SK-N-SH treated with all-trans-retinoic acid at 6 μM for 48 hours (cell line): Measurements from ENCODE around the gene ERCC2.

Experiments used
- ATAC-seq: fragments of 200-7000 bp; cut with Tn5 transposase; 3 replicates; pipeline ENCODE4 v1.9.1; 2020; ENCODE audit warnings: mild to moderate bottlenecking, moderate library complexity
- ARNTL ChIP-seq: fragments of 450-650 bp; formaldehyde crosslinking; IDR thresholded peaks from 2 replicates; pipeline ENCODE4 v1.5.0; 2020; ENCODE audit warnings: low read depth, mild to moderate bottlenecking, moderate library complexity, borderline replicate concordance
- BACH2 ChIP-seq: fragments of 250-450 bp; sonication (Bioruptor Pico); IDR thresholded peaks from 2 replicates; pipeline ENCODE4 v1.9.0; 2021; ENCODE audit warnings: mild to moderate bottlenecking, borderline replicate concordance
- CSDC2 ChIP-seq: fragments of 250-450 bp; sonication (Bioruptor Pico); IDR thresholded peaks from 2 replicates; pipeline ENCODE4 v1.5.0; 2020; ENCODE audit warnings: mild to moderate bottlenecking, moderate library complexity
- CSRNP3 ChIP-seq: fragments of 250-450 bp; sonication (Bioruptor Pico); IDR thresholded peaks from 2 replicates; pipeline ENCODE4 v1.5.1; 2021; ENCODE audit warnings: mild to moderate bottlenecking, moderate library complexity
- ESRRG ChIP-seq: fragments of 250-450 bp; sonication (Bioruptor Pico); IDR thresholded peaks from 2 replicates; pipeline ENCODE4 v1.6.1; 2021; ENCODE audit warnings: mild to moderate bottlenecking
- GLIS3 ChIP-seq: fragments of 250-450 bp; sonication (Bioruptor Pico); IDR thresholded peaks from 2 replicates; pipeline ENCODE4 v1.5.0; 2020; ENCODE audit warnings: mild to moderate bottlenecking, moderate library complexity
- ISL1 ChIP-seq: fragments of 250-450 bp; sonication (Bioruptor Pico); IDR thresholded peaks from 2 replicates; pipeline ENCODE4 v2.1.2; 2022; ENCODE audit warnings: mild to moderate bottlenecking, moderate library complexity
- OSR1 ChIP-seq: fragments of 250-450 bp; sonication (Bioruptor Pico); IDR thresholded peaks from 2 replicates; pipeline ENCODE4 v1.8.0; 2022; ENCODE audit warnings: moderate library complexity, mild to moderate bottlenecking, inconsistent platforms
- PPARA ChIP-seq: fragments of 250-450 bp; sonication (Bioruptor Pico); IDR thresholded peaks from 2 replicates; pipeline ENCODE4 v1.5.0; 2020; ENCODE audit warnings: mild to moderate bottlenecking, borderline replicate concordance
- RARB ChIP-seq: fragments of 250-450 bp; sonication (Bioruptor Pico); IDR thresholded peaks from 2 replicates; pipeline ENCODE4 v1.8.0; 2021; ENCODE audit warnings: mild to moderate bottlenecking, moderate library complexity
- SNAI2 ChIP-seq: fragments of 250-450 bp; sonication (Bioruptor Pico); IDR thresholded peaks from 2 replicates; pipeline ENCODE4 v1.5.0; 2020; ENCODE audit warnings: mild to moderate bottlenecking, moderate library complexity
- TCF4 ChIP-seq: fragments of 250-450 bp; sonication (Bioruptor Pico); IDR thresholded peaks from 2 replicates; pipeline ENCODE4 v1.8.0; 2021; ENCODE audit warnings: mild to moderate bottlenecking, moderate library complexity, borderline replicate concordance
- TOX ChIP-seq: fragments of 250-450 bp; sonication (Bioruptor Pico); IDR thresholded peaks from 2 replicates; pipeline ENCODE4 v1.8.0; 2021; ENCODE audit warnings: mild to moderate bottlenecking, moderate library complexity, borderline replicate concordance
- ZFP3 ChIP-seq: fragments of 250-450 bp; sonication (Bioruptor Pico); IDR thresholded peaks from 2 replicates; pipeline ENCODE4 v1.5.0; 2020; ENCODE audit warnings: mild to moderate bottlenecking, moderate library complexity
- ZFP30 ChIP-seq: fragments of 450-650 bp; formaldehyde crosslinking; IDR thresholded peaks from 2 replicates; pipeline ENCODE4 v1.5.0; 2022; ENCODE audit warnings: mild to moderate bottlenecking, moderate library complexity
- ZNF565 ChIP-seq: fragments of 450-650 bp; formaldehyde crosslinking; conservative IDR thresholded peaks from 2 replicates; pipeline ENCODE4 v1.5.0; 2020; ENCODE audit warnings: low read depth, mild to moderate bottlenecking, moderate library complexity
- ZNF70 ChIP-seq: fragments of 450-650 bp; formaldehyde crosslinking; IDR thresholded peaks from 2 replicates; pipeline ENCODE4 v1.5.0; 2020; ENCODE audit warnings: mild to moderate bottlenecking, moderate library complexity
- TF ChIP-seq, protein P1 (sequence below): fragments of 250-450 bp; sonication (Bioruptor Pico); IDR thresholded peaks from 2 replicates; pipeline ENCODE4 v1.5.1; 2020; ENCODE audit warnings: low read depth, mild to moderate bottlenecking, moderate library complexity
- TF ChIP-seq, protein P2 (sequence below): fragments of 250-450 bp; sonication (Bioruptor Pico); IDR thresholded peaks from 2 replicates; pipeline ENCODE4 v1.8.0; 2020; ENCODE audit warnings: mild to moderate bottlenecking, moderate library complexity, borderline replicate concordance
- TF ChIP-seq, protein P3 (sequence below): fragments of 250-450 bp; sonication (Bioruptor Pico); IDR thresholded peaks from 2 replicates; pipeline ENCODE4 v1.5.0; 2020; ENCODE audit warnings: mild to moderate bottlenecking, moderate library complexity
- TF ChIP-seq, protein P4 (sequence below): fragments of 250-450 bp; sonication (Bioruptor Pico); IDR thresholded peaks from 2 replicates; pipeline ENCODE4 v1.8.0; 2021; ENCODE audit warnings: low read depth, mild to moderate bottlenecking, moderate library complexity, borderline replicate concordance

ERCC2 gene

DNA sequence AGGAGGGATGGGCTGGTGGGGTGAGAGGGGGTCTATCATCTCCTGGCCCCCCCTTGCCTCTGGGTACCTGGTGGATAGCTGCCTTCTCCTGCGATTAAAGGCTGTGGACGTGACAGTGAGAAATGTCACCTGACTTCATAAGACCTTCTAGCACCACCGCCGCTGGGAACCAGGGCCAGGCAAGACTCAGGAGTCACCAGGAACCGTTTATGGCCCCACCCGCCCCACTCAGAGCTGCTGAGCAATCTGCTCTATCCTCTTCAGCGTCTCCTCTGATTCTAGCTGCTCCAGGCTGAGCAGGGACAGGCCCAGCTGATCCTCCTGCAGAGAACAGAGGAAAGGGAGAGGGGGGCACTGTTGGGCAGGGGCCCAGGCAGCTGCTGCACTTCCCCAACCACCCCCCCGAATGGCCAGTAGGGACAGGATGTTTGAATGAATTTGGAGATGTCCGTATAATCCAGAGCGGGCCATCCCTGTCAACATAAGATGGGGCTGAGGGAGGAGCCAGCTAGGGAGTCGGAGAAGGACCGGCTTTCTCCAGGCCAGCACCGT is 18.9 kb downstream of the ERCC2 start:
- no peak for TF ChIP-seq TOX (CRISPR knock-in tag)
- no peak for TF ChIP-seq TCF4 (CRISPR knock-in tag)
- TF ChIP-seq, protein P1, sequence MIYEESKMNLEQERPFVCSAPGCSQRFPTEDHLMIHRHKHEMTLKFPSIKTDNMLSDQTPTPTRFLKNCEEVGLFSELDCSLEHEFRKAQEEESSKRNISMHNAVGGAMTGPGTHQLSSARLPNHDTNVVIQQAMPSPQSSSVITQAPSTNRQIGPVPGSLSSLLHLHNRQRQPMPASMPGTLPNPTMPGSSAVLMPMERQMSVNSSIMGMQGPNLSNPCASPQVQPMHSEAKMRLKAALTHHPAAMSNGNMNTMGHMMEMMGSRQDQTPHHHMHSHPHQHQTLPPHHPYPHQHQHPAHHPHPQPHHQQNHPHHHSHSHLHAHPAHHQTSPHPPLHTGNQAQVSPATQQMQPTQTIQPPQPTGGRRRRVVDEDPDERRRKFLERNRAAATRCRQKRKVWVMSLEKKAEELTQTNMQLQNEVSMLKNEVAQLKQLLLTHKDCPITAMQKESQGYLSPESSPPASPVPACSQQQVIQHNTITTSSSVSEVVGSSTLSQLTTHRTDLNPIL: no peak
- TF ChIP-seq BACH2: no peak
- no peak for TF ChIP-seq ISL1 (CRISPR knock-in tag)
- TF ChIP-seq RARB (CRISPR knock-in tag): no peak
- no peak for TF ChIP-seq SNAI2 (CRISPR knock-in tag)
- no peak for TF ChIP-seq CSDC2 (CRISPR knock-in tag)
- TF ChIP-seq, protein P2, sequence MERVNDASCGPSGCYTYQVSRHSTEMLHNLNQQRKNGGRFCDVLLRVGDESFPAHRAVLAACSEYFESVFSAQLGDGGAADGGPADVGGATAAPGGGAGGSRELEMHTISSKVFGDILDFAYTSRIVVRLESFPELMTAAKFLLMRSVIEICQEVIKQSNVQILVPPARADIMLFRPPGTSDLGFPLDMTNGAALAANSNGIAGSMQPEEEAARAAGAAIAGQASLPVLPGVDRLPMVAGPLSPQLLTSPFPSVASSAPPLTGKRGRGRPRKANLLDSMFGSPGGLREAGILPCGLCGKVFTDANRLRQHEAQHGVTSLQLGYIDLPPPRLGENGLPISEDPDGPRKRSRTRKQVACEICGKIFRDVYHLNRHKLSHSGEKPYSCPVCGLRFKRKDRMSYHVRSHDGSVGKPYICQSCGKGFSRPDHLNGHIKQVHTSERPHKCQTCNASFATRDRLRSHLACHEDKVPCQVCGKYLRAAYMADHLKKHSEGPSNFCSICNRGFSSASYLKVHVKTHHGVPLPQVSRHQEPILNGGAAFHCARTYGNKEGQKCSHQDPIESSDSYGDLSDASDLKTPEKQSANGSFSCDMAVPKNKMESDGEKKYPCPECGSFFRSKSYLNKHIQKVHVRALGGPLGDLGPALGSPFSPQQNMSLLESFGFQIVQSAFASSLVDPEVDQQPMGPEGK: no peak
- no peak for TF ChIP-seq ZNF565 (CRISPR knock-in tag)
- TF ChIP-seq ESRRG (CRISPR knock-in tag): no peak
- no peak for TF ChIP-seq CSRNP3 (CRISPR knock-in tag)
- no peak for TF ChIP-seq ZNF70 (CRISPR knock-in tag)
- TF ChIP-seq, all 23 proteins: peak for 0
- no peak for ATAC-seq

DNA sequence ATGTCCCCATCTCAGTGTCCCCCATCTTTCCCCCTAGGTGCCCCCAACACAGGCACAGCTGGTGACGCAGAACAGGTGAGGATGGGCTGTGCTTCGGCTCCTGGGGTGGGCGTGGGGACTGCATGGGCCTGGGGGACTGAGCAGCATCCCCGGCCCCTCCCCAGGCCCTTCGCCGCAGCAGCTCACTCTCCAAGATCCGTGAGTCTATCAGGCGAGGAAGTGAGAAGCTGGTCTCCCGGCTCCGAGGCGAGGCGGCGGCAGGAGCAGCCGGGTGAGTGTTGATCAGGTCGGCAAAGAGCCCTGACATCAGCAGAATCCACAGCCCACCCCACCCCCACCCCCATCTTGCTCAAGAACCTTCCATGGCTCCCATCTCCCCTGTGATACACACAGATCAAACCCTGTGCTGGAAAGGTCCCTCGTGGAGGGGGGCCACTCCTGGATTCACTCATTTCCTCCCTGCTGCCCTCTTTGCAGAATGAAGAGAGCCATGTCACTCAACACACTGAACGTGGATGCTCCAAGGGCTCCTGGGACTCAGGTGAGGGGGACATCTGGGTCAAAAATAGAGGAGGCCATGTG is 19.8 kb downstream of the ERCC2 start:
- TF ChIP-seq CSRNP3 (CRISPR knock-in tag) (no peak), ARNTL (CRISPR knock-in tag) (no peak), PPARA (CRISPR knock-in tag) (no peak), CSDC2 (CRISPR knock-in tag) (no peak), OSR1 (CRISPR knock-in tag) (no peak), GLIS3 (no peak)
- TF ChIP-seq, protein P1: no peak
- ATAC-seq: no peak

- TF ChIP-seq, protein P1: no peak
- TF ChIP-seq OSR1 (CRISPR knock-in tag) (no peak), ZNF70 (CRISPR knock-in tag) (no peak), TCF4 (CRISPR knock-in tag) (no peak), ZNF565 (CRISPR knock-in tag) (no peak), PPARA (CRISPR knock-in tag) (no peak), BACH2 (no peak), RARB (CRISPR knock-in tag) (no peak), ISL1 (CRISPR knock-in tag) (no peak), ZFP3 (CRISPR knock-in tag) (no peak), CSDC2 (CRISPR knock-in tag) (no peak), SNAI2 (CRISPR knock-in tag) (no peak), ARNTL (CRISPR knock-in tag) (no peak), ZFP30 (CRISPR knock-in tag) (no peak)
- TF ChIP-seq, protein P3, sequence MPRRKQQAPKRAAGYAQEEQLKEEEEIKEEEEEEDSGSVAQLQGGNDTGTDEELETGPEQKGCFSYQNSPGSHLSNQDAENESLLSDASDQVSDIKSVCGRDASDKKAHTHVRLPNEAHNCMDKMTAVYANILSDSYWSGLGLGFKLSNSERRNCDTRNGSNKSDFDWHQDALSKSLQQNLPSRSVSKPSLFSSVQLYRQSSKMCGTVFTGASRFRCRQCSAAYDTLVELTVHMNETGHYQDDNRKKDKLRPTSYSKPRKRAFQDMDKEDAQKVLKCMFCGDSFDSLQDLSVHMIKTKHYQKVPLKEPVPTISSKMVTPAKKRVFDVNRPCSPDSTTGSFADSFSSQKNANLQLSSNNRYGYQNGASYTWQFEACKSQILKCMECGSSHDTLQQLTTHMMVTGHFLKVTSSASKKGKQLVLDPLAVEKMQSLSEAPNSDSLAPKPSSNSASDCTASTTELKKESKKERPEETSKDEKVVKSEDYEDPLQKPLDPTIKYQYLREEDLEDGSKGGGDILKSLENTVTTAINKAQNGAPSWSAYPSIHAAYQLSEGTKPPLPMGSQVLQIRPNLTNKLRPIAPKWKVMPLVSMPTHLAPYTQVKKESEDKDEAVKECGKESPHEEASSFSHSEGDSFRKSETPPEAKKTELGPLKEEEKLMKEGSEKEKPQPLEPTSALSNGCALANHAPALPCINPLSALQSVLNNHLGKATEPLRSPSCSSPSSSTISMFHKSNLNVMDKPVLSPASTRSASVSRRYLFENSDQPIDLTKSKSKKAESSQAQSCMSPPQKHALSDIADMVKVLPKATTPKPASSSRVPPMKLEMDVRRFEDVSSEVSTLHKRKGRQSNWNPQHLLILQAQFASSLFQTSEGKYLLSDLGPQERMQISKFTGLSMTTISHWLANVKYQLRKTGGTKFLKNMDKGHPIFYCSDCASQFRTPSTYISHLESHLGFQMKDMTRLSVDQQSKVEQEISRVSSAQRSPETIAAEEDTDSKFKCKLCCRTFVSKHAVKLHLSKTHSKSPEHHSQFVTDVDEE (CRISPR knock-in tag): no peak
- TF ChIP-seq, protein P4, sequence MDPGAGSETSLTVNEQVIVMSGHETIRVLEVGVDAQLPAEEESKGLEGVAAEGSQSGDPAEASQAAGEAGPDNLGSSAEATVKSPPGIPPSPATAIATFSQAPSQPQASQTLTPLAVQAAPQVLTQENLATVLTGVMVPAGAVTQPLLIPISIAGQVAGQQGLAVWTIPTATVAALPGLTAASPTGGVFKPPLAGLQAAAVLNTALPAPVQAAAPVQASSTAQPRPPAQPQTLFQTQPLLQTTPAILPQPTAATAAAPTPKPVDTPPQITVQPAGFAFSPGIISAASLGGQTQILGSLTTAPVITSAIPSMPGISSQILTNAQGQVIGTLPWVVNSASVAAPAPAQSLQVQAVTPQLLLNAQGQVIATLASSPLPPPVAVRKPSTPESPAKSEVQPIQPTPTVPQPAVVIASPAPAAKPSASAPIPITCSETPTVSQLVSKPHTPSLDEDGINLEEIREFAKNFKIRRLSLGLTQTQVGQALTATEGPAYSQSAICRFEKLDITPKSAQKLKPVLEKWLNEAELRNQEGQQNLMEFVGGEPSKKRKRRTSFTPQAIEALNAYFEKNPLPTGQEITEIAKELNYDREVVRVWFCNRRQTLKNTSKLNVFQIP (CRISPR knock-in tag): no peak
- no peak for ATAC-seq
Observed at GRCh38 chr19:45349430-45349941, 20.9 kb downstream of the ERCC2 start.
